B cell (primary cell): ENCODE results near the gene ZBTB46. TPM values are rescaled to one million over a fixed set of nuclear protein-coding genes. Genes with fewer than 3 reads are reported as not detected.

Experiments used
- ATAC-seq: fragments of 200-7000 bp; cut with Tn5 transposase; one replicate; pipeline ENCODE4 v1.10.0; 2021; ENCODE audit warnings: low read depth, mild to moderate bottlenecking, moderate number of reproducible peaks, moderate library complexity
- CTCF ChIA-PET: fragments of 350-600 bp; sonication (Branson Sonifier 250); formaldehyde crosslinking; loops from one replicate; lab custom pipeline; 2021; ENCODE audit warnings: antibody characterized with exemption, inconsistent platforms; lab: Charles Lee
- POLR2A ChIA-PET: fragments of 350-600 bp; sonication (Branson Sonifier 250); formaldehyde crosslinking; loops from one replicate; lab custom pipeline; 2021; ENCODE audit warnings: antibody characterized with exemption; lab: Charles Lee
- DNase-seq: peaks from one replicate; pipeline ENCODE4 v3.0.0; 2013
- H2AFZ ChIP-seq: 2 replicates; pipeline ENCODE4 v1.6.1; 2012; ENCODE audit warnings: mild to moderate bottlenecking, low read depth, low read length; ENCODE audit not compliant: insufficient read depth, poor library complexity, severe bottlenecking
- H3K27ac ChIP-seq, 2 donors: 1 replicate in 1 of 2; 2 replicates in 1 of 2; pipeline ENCODE4 v1.5.1; 2012 to 2013; ENCODE audit warnings: low read length in 2 of 2, mild to moderate bottlenecking in 2 of 2, moderate library complexity in 1 of 2
- H3K27me3 ChIP-seq, 4 experiments: fragments of 200-600 bp in 1 of 4; sonication (generic) in 1 of 4; replicated peaks in 1 of 4; 1 replicate in 2 of 4; 2 replicates in 2 of 4; pipeline versions ENCODE4 v1.6.1 to v1.7.0; 2013 to 2016; ENCODE audit warnings: low read length in 3 of 4, mild to moderate bottlenecking in 2 of 4, mixed read lengths in 1 of 4, moderate library complexity in 1 of 4; ENCODE audit not compliant: insufficient read depth in 4 of 4, control insufficient read depth in 3 of 4; ENCODE audit errors: control extremely low read depth in 1 of 4
- H3K36me3 ChIP-seq, 2 experiments: replicated peaks in 1 of 2; 1 replicate in 1 of 2; 2 replicates in 1 of 2; pipeline versions ENCODE4 v1.6.1 to v1.7.1; 2013; ENCODE audit warnings: low read length in 1 of 2; ENCODE audit not compliant: insufficient read depth in 2 of 2, control insufficient read depth in 1 of 2; ENCODE audit errors: control extremely low read depth in 1 of 2, extremely low read depth in 1 of 2
- H3K4me1 ChIP-seq, 2 donors: fragments of 200-600 bp in 1 of 2; sonication (generic) in 1 of 2; 1 replicate in 1 of 2; 2 replicates in 1 of 2; pipeline versions ENCODE4 v1.5.1 to v1.6.1; 2013 to 2017; ENCODE audit warnings: low read length in 2 of 2; ENCODE audit not compliant: control insufficient read depth in 2 of 2, insufficient read depth in 2 of 2
- H3K4me2 ChIP-seq: replicated peaks from 2 replicates; pipeline ENCODE3; 2012; ENCODE audit warnings: mild to moderate bottlenecking, low read depth, low read length; ENCODE audit not compliant: poor library complexity, severe bottlenecking
- H3K4me3 ChIP-seq, 5 experiments: fragments of 200-600 bp in 1 of 5; sonication (generic) in 1 of 5; 1 replicate in 3 of 5; 2 replicates in 2 of 5; pipeline versions ENCODE4 v1.5.1 to v1.7.0; 2011 to 2016; ENCODE audit warnings: low read length in 4 of 5, mild to moderate bottlenecking in 4 of 5, low read depth in 2 of 5, control low read depth in 1 of 5, moderate library complexity in 1 of 5; ENCODE audit not compliant: insufficient read depth in 1 of 5; ENCODE audit errors: control extremely low read depth in 1 of 5, extremely low read depth in 1 of 5
- H3K79me2 ChIP-seq: fragments of 200-600 bp; sonication (generic); one replicate; pipeline ENCODE4 v1.6.0; 2016; ENCODE audit warnings: low read length; ENCODE audit not compliant: control insufficient read depth, insufficient read depth
- H3K9ac ChIP-seq: fragments of 200-600 bp; sonication (generic); 2 replicates; pipeline ENCODE4 v1.6.1; 2017; ENCODE audit warnings: mild to moderate bottlenecking, low read length, moderate library complexity
- H3K9me3 ChIP-seq, 3 donors: one replicate each; pipeline versions ENCODE4 v1.6.1 to v1.7.1; 2013; ENCODE audit warnings: low read length in 2 of 3; ENCODE audit not compliant: control insufficient read depth in 2 of 3, insufficient read depth in 1 of 3; ENCODE audit errors: control extremely low read depth in 1 of 3
- H4K20me1 ChIP-seq: 2 replicates; pipeline ENCODE4 v1.6.0; 2012; ENCODE audit warnings: mild to moderate bottlenecking, low read length; ENCODE audit not compliant: insufficient read depth, control insufficient read depth, poor library complexity, severe bottlenecking
- H3K27ac Mint-ChIP-seq: one replicate; pipeline ENCODE4 v1.8.0; 2021; ENCODE audit warnings: mixed read lengths
- H3K27me3 Mint-ChIP-seq: one replicate; pipeline ENCODE4 v1.8.0; 2021; ENCODE audit warnings: mixed read lengths
- H3K4me1 Mint-ChIP-seq: one replicate; pipeline ENCODE4 v1.8.0; 2021; ENCODE audit warnings: mixed read lengths
- H3K4me3 Mint-ChIP-seq: one replicate; pipeline ENCODE4 v1.8.0; 2021; ENCODE audit warnings: mixed read lengths
- H3K9me3 Mint-ChIP-seq: one replicate; pipeline ENCODE4 v1.8.0; 2022; ENCODE audit warnings: mixed read lengths; ENCODE audit not compliant: insufficient read depth
- CTCF ChIP-seq: fragments of 200-600 bp; IDR thresholded peaks from one replicate; pipeline ENCODE4 v1.8.0; 2022; ENCODE audit warnings: antibody characterized with exemption, mild to moderate bottlenecking
- EZH2 ChIP-seq: IDR thresholded peaks from 2 replicates; pipeline ENCODE4 v1.6.1; 2012; ENCODE audit warnings: borderline replicate concordance, low read depth, mild to moderate bottlenecking, moderate library complexity, low read length; ENCODE audit not compliant: insufficient read depth, poor library complexity, severe bottlenecking
- WGBS: methylation state at CpG from one replicate; pipeline ENCODE4 v1.1.5; 2013; ENCODE audit warnings: missing lambda C conversion rate; ENCODE audit not compliant: insufficient coverage; 5-methylcytosine and 5-hydroxymethylcytosine counted together
- intact Hi-C: fragments of 100-400 bp; cut with micrococcal nuclease; formaldehyde crosslinking; loops from one replicate; pipeline ENCODE4 v1.10.0; 2022
- polyA plus RNA-seq: library from polyadenylated mRNA; depleted of rRNA; stranded (reverse); fragments of >200 nt; gene quantifications from 2 replicates; pipeline ENCODE4 v1.2.3, GENCODE V29; 2012
- total RNA-seq, 2 donors: library from RNA; stranded (reverse); fragments of 120-200 nt in 1 of 2; gene quantifications; 1 replicate in 1 of 2; 2 replicates in 1 of 2; pipeline versions ENCODE4 v1.2.3 to v1.2.4, GENCODE V29; 2013 to 2022

Gene ZBTB46
- total and polyA plus RNA-seq, 2 donors (not counting 1 experiment from before 2014, with no cell fraction given), result 0.16 to 0.64 TPM

DNA sequence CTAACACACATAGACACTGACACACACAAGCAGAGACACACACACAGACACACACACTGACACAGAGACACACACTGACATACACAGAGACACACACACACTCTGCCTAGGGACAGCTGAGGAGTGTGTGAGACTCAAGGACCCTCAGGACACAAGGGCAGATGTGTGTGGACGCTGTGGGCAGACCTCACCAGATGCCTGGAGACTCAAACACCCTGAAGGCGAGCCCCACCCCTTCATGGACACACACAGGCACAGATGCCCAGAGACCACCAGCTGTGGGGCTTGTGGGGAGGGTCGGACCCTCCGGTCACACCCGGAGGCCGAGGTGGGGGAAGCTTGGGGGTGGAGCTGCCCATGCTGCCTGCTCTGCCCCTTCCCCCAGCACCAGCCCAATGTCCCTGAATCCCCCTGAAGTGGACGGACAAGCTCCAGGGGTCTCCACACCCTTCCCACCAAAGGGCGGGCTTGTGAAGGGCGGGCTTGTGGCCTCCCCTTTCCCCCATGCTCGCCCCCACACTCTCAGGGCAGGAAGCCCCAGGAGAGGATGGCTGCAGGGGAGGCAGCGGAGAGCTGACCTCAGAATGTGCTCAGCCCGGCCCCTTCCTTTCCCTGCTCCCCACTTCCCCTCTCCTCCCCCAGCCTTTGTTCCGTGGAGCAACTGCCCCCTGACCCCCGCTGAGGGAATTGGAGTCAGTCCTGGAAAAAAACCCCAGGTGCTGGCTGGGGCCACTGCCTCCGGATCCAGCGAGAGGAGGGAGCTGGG, 16.4 kb upstream of the ZBTB46 start:
- no peak overlapping the region for H3K4me3 ChIP-seq
- H4K20me1 ChIP-seq, result no peaks in the 10 kb centered on the region
- no peak for ATAC-seq
- H3K27ac ChIP-seq, result no peak overlapping the region
- TF ChIP-seq CTCF, result no peak
- no peak for TF ChIP-seq EZH2
- ChIA-PET CTCF (no interaction called here), POLR2A (no interaction called here)
- Mint-ChIP-seq H3K27me3 (peaks cover 33% of the 10 kb centered on the region), H3K9me3 (no peaks in the 10 kb centered on the region), H3K4me1 (peaks cover 18% of the 10 kb centered on the region), H3K4me3 (no peak overlapping the region), H3K27ac (no peak overlapping the region)
- intact Hi-C loops, result no loop called here
- 0% methylated on average over 2 of the region's 16 CpGs for WGBS
- no peak overlapping the region for H3K4me2 ChIP-seq
- H3K9ac ChIP-seq, result no peak overlapping the region
- peaks cover 30 to 49% of the 10 kb centered on the region in 2 donors for H3K4me1 ChIP-seq
- no peaks in the 10 kb centered on the region for H3K9me3 ChIP-seq
- H3K36me3 ChIP-seq, result no peaks in the 10 kb centered on the region
- peak; percentile 16 for DNase-seq
- no peak overlapping the region for H2AFZ ChIP-seq
- H3K27me3 ChIP-seq, result peaks cover 0 to 67% (median 24%) of the 10 kb centered on the region in 4 experiments
- H3K79me2 ChIP-seq, result no peaks in the 10 kb centered on the region

- DNase-seq, result no peak
- no peak overlapping the region for H2AFZ ChIP-seq
- no peak overlapping the region for H3K4me3 Mint-ChIP-seq
- H4K20me1 ChIP-seq, result no peaks in the 10 kb centered on the region
- no peak overlapping the region for H3K27ac ChIP-seq
- CTCF ChIA-PET, result no interaction called here
- no peaks in the 10 kb centered on the region for H3K79me2 ChIP-seq
- TF ChIP-seq CTCF, result no peak
- no peak for TF ChIP-seq EZH2
- peaks cover 0 to 68% (median 22%) of the 10 kb centered on the region in 4 experiments for H3K27me3 ChIP-seq
- peaks cover 33% of the 10 kb centered on the region for H3K27me3 Mint-ChIP-seq
- WGBS, result 46% methylated on average over 3 of the region's 3 CpGs
- intact Hi-C loops, result no loop called here
- no peak for ATAC-seq
- POLR2A ChIA-PET, result no interaction called here
- peaks cover 35 to 55% of the 10 kb centered on the region in 2 donors for H3K4me1 ChIP-seq
- H3K36me3 ChIP-seq, result no peaks in the 10 kb centered on the region
- no peaks in the 10 kb centered on the region for H3K9me3 Mint-ChIP-seq
- H3K9me3 ChIP-seq, result no peaks in the 10 kb centered on the region
- no peak overlapping the region for H3K4me3 ChIP-seq
- H3K27ac Mint-ChIP-seq, result no peak overlapping the region
- no peak overlapping the region for H3K9ac ChIP-seq
- peaks cover 23% of the 10 kb centered on the region for H3K4me1 Mint-ChIP-seq
- H3K4me2 ChIP-seq, result no peak overlapping the region
Measured at GRCh38 chr20:63846888-63847236, 15.8 kb upstream of the ZBTB46 start.
